ENCODE measurements around the gene HSPA5.

DNA sequence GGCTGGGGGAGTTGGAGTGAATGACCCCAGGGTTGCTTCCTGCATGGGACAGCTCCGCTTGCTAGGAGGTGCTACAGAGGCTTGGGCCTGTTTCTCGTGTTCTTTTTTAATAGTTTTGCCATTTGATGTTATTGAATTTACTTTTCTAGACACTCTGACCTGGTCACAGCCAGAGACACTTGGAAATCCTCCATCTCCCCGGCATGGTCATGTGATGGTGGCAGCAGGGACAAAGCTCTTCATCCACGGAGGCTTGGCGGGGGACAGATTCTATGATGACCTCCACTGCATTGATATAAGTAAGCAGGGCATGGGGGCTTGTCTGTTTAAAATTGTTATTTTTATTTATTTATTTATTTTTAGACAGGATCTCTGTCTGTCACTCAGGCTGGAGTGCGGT, 13.4 kb downstream of the HSPA5 start:
- TF ChIP-seq CTCF (conservative IDR thresholded peaks at IDR 0.05; ENCODE audit: low read depth in 2 of 2) (no peak), JUNB (IDR thresholded peaks at IDR 0.05; ENCODE audit: unreplicated experiment) (no peak), EZH2 (IDR thresholded peaks at IDR 0.05; ENCODE audit: low read depth, unreplicated experiment) (no peak), ZNF114 (CRISPR knock-in tag; IDR thresholded peaks at IDR 0.05) (no peak), REST (IDR thresholded peaks at IDR 0.05; ENCODE audit: unreplicated experiment) (no peak), STAT1 (IDR thresholded peaks at IDR 0.05; ENCODE audit: unreplicated experiment) (no peak), EZH2phosphoT487 (IDR thresholded peaks at IDR 0.05; ENCODE audit: unreplicated experiment) (no peak), POLR2AphosphoS5 (IDR thresholded peaks at IDR 0.05; ENCODE audit: low read depth) (no peak), CREB1 (CRISPR knock-in tag; IDR thresholded peaks at IDR 0.05; ENCODE audit: low read depth) (no peak)

All from GM23338 (cell line).